Measurements from ENCODE around the gene PRPH2.

The PRPH2 gene

GRCh38 chr6:42720739-42721138 lies 1.7 kb downstream of the PRPH2 start:
- H3K27ac ChIP-seq (ENCODE audit: low read depth, low read length): no peak overlapping the region
- no peak for TF ChIP-seq EZH2phosphoT487 (conservative IDR thresholded peaks at IDR 0.05; ENCODE audit: low read length)
- no peak for TF ChIP-seq CTCF (IDR thresholded peaks at IDR 0.05; ENCODE audit: insufficient read depth, low read length, poor library complexity, severe bottlenecking)

GRCh38 chr6:42715871-42716270 lies 6.5 kb downstream of the PRPH2 start:
- Histone ChIP-seq H3K9ac (ENCODE audit: low read length) (no peak overlapping the region), H2AFZ (ENCODE audit: low read depth, low read length, severe bottlenecking) (no peak overlapping the region), H3K9me3 (ENCODE audit: insufficient read depth, low read length) (no peaks in the 10 kb centered on the region), H3K27ac (ENCODE audit: low read depth, low read length) (no peak overlapping the region), H3F3A (ENCODE audit: insufficient read depth) (no peaks in the 10 kb centered on the region), H3K4me3 (ENCODE audit: insufficient read depth, low read length, poor library complexity, severe bottlenecking) (no peak overlapping the region), H3K79me2 (ENCODE audit: insufficient read depth, low read length) (no peaks in the 10 kb centered on the region), H3K9me2 (replicated peaks; ENCODE audit: insufficient read depth, low read length) (no peaks in the 10 kb centered on the region), H3K27me3 (ENCODE audit: low read length) (no peaks in the 10 kb centered on the region), H3K36me3 (ENCODE audit: low read length) (no peaks in the 10 kb centered on the region), H3K4me2 (ENCODE audit: low read depth, low read length, poor library complexity, severe bottlenecking) (no peak overlapping the region), H4K20me1 (ENCODE audit: low read depth, low read length) (no peaks in the 10 kb centered on the region)
- TF ChIP-seq EZH2phosphoT487 (conservative IDR thresholded peaks at IDR 0.05; ENCODE audit: low read length): no peak
- no peak for TF ChIP-seq CTCF (IDR thresholded peaks at IDR 0.05; ENCODE audit: insufficient read depth, low read length, poor library complexity, severe bottlenecking)

More at GRCh38 chr6:42720739-42721138, 1.7 kb downstream of the PRPH2 start:
- no peak overlapping the region for H2AFZ ChIP-seq (ENCODE audit: low read depth, low read length, severe bottlenecking)
- no peaks in the 10 kb centered on the region for H3K36me3 ChIP-seq (ENCODE audit: low read length)
- H3K79me2 ChIP-seq (ENCODE audit: insufficient read depth, low read length): no peaks in the 10 kb centered on the region
- H3F3A ChIP-seq (ENCODE audit: insufficient read depth): no peaks in the 10 kb centered on the region
- H4K20me1 ChIP-seq (ENCODE audit: low read depth, low read length): no peaks in the 10 kb centered on the region
- H3K9ac ChIP-seq (ENCODE audit: low read length): no peak overlapping the region
- H3K4me3 ChIP-seq (ENCODE audit: insufficient read depth, low read length, poor library complexity, severe bottlenecking): no peak overlapping the region
- H3K9me2 ChIP-seq (replicated peaks; ENCODE audit: insufficient read depth, low read length): no peaks in the 10 kb centered on the region
- H3K4me2 ChIP-seq (ENCODE audit: low read depth, low read length, poor library complexity, severe bottlenecking): no peak overlapping the region
- no peaks in the 10 kb centered on the region for H3K9me3 ChIP-seq (ENCODE audit: insufficient read depth, low read length)
- no peaks in the 10 kb centered on the region for H3K27me3 ChIP-seq (ENCODE audit: low read length)

- H2AFZ ChIP-seq (ENCODE audit: low read depth, low read length, severe bottlenecking): no peak overlapping the region
Measured at GRCh38 chr6:42714098-42714761, 8.2 kb downstream of the PRPH2 start.

More at GRCh38 chr6:42714098-42714761, 8.2 kb downstream of the PRPH2 start:
- H4K20me1 ChIP-seq (ENCODE audit: low read depth, low read length): no peaks in the 10 kb centered on the region
- TF ChIP-seq CTCF (IDR thresholded peaks at IDR 0.05; ENCODE audit: insufficient read depth, low read length, poor library complexity, severe bottlenecking): no peak
- TF ChIP-seq EZH2phosphoT487 (conservative IDR thresholded peaks at IDR 0.05; ENCODE audit: low read length): no peak
- H3K9me3 ChIP-seq (ENCODE audit: insufficient read depth, low read length): no peaks in the 10 kb centered on the region
- no peak overlapping the region for H3K4me3 ChIP-seq (ENCODE audit: insufficient read depth, low read length, poor library complexity, severe bottlenecking)
- H3K9me2 ChIP-seq (replicated peaks; ENCODE audit: insufficient read depth, low read length): no peaks in the 10 kb centered on the region
- no peaks in the 10 kb centered on the region for H3K79me2 ChIP-seq (ENCODE audit: insufficient read depth, low read length)
- no peak overlapping the region for H3K27ac ChIP-seq (ENCODE audit: low read depth, low read length)
- no peak overlapping the region for H3K9ac ChIP-seq (ENCODE audit: low read length)
- H3K4me2 ChIP-seq (ENCODE audit: low read depth, low read length, poor library complexity, severe bottlenecking): no peak overlapping the region
- H3K36me3 ChIP-seq (ENCODE audit: low read length): no peaks in the 10 kb centered on the region
- no peaks in the 10 kb centered on the region for H3K27me3 ChIP-seq (ENCODE audit: low read length)
- no peaks in the 10 kb centered on the region for H3F3A ChIP-seq (ENCODE audit: insufficient read depth)

Measured in SU-DHL-6 (cell line).